ENCODE data around the gene AK1.

AK1 gene

GRCh38 chr9:127910613-127911205 is 33.2 kb upstream of the AK1 start:
- in situ Hi-C loops (cut with MboI; ENCODE audit: low sequenced_read_pairs) = loop anchor here (25.0 kb wide), 2 partner anchors 398 to 698 kb away; no protein-coding TSS in a partner anchor

- in situ Hi-C loops (cut with MboI; ENCODE audit: low sequenced_read_pairs) = loop anchor here (25.0 kb wide), 2 partner anchors 398 to 698 kb away; no protein-coding TSS in a partner anchor
These were observed 32.4 kb upstream of the AK1 start for GRCh38 chr9:127909839-127910273.

DNA sequence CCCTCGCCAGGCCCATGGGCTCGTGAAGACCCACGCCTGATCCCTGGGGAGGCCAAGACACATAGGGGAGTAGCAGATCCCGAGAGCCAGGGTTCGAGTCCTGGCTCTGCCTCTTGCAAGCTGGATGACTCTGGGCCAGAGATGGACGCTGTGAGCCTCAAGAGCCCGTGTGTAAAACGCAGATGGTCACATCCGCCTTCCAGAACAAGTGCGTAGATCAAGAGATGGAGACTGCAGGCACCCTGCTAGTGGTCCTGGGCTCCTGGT is 31.1 kb upstream of the AK1 start:
- in situ Hi-C loops (cut with MboI; ENCODE audit: low sequenced_read_pairs) = loop anchor here (25.0 kb wide), 2 partner anchors 396 to 696 kb away; no protein-coding TSS in a partner anchor

DNA sequence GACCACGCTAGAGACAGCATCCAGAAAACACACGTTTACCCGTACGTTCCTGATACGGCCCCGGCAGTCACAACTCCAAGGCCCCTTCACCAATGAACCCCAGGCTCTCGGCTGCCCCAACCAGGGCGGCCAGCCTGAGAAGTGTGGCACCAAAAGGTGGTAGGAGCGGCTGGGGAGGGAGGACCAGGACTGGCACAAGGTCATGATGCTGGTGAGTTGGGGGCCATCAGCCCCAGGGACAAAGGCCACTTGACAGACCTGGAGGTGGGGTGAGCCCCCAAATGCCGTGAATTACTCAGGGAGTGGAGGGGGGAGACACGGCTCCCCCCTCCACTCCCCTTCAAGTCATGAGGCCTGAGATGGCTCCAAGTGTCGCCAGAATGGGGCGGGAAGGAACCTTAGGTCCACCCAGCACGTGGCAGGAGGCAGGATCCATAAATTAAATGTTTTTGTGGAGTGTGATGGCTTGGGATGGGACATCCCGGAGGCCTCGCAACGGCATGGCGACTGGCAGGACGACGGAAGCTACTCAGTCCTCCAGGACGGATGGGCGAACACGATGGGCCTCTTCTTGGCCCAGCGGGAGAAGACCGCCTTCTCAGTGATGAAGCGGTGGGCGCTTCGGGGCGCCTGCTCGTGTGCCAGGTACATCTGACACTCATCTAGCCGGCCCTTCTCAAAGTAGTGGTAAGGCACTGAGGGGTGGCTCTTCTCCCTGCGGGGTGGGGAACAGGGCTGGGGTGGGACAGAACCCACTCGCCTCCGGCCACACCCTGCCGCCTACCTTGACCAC is 30.6 kb upstream of the AK1 start:
- in situ Hi-C loops (cut with MboI; ENCODE audit: low sequenced_read_pairs) = loop anchor here (25.0 kb wide), 2 partner anchors 396 to 696 kb away; no protein-coding TSS in a partner anchor

DNA sequence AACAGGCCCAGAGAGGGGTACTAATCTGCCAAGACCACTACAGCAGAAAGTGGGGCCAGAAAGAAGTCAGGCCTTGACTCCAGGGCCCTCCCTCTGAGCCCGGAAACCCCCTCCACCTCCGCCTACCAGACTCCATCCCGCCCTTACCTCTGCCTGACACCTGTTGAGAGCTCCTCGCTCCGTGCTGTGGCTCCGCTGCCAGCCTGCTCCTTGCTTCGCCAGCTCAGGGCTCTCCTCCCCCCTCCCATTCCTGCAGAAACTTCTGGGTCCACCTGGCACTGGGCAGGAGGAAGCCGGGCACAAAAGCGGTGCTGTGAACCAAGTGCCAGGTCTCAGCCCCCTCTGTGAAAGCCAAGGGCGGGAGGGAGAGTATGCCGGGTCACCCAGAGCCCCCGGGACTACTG is 28.3 kb upstream of the AK1 start:
- in situ Hi-C loops (cut with MboI; ENCODE audit: low sequenced_read_pairs) = loop anchor here (25.0 kb wide), 2 partner anchors 393 to 693 kb away; no protein-coding TSS in a partner anchor

- in situ Hi-C loops (cut with MboI; ENCODE audit: low sequenced_read_pairs) = loop anchor here (25.0 kb wide), 2 partner anchors 393 to 693 kb away; no protein-coding TSS in a partner anchor
These were observed 27.7 kb upstream of the AK1 start for GRCh38 chr9:127905004-127905728.

DNA sequence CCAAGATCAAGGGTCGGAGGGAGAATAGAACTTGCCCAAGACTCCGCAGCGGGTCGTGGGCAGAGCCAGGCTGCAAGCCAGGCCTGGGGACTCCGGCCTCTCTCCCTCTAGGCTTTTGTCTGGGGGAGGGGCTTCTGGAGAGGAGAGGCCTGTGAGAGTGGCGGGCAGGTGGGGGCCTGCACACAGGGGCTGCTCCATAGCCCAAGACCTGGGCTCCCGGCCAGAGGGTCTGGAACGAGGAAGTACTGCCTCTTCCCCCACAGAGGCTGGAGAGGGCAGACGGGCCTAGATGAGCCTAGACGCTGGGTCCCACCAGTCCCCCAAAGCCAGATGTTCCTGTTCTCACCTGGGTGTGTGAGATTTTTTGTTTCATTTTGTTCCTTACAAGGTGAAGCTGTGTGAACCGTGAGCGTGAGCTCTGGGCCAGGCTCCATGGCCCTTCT is 27.1 kb upstream of the AK1 start:
- in situ Hi-C loops (cut with MboI; ENCODE audit: low sequenced_read_pairs) = loop anchor here (25.0 kb wide), 2 partner anchors 392 to 692 kb away; no protein-coding TSS in a partner anchor

DNA sequence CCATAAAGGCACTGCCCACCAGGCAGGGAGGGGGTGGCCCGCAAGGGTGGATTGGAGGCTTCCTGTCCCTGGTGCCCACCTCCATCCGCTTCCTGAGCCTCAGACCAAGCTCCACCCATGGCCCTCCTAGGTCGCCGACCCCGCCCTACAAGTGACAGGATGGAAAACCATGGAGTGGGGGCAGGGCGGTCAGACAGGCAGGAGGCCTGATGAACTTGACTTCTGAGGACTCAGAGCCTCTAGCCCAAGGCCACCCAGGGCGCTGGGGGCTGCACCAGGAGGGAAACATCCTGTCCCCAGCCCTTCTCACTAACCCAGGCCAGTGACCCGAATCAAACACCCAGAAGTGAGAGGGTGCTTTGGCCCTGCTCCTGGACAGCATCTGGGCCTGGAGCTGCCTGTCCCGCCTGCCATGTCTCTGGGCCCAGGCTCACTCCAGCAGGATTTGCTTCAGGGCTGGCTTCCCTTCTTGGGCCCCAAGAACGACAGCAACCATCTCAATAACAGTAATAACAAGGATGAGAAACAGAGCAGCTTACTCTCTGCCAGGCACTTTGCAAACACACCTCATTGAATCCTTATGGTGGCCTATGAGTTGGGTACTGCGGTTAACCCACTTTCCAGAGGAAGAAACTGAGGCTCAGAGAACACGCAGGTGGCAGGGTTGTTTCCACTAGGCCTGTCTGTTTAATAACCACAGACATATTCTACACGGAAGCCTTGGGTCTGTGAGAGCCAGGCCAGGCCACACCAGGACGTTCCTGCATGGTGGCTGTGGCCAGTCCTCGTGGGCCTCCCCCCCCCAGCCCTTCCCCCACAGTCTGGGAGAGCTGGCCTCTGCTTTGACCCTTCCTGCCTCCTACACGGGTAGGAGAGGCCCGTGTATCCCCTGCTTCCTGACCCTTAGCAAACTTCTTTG is 26.3 kb upstream of the AK1 start:
- in situ Hi-C loops (cut with MboI; ENCODE audit: low sequenced_read_pairs) = loop anchor here (25.0 kb wide), 2 partner anchors 392 to 692 kb away; no protein-coding TSS in a partner anchor

DNA sequence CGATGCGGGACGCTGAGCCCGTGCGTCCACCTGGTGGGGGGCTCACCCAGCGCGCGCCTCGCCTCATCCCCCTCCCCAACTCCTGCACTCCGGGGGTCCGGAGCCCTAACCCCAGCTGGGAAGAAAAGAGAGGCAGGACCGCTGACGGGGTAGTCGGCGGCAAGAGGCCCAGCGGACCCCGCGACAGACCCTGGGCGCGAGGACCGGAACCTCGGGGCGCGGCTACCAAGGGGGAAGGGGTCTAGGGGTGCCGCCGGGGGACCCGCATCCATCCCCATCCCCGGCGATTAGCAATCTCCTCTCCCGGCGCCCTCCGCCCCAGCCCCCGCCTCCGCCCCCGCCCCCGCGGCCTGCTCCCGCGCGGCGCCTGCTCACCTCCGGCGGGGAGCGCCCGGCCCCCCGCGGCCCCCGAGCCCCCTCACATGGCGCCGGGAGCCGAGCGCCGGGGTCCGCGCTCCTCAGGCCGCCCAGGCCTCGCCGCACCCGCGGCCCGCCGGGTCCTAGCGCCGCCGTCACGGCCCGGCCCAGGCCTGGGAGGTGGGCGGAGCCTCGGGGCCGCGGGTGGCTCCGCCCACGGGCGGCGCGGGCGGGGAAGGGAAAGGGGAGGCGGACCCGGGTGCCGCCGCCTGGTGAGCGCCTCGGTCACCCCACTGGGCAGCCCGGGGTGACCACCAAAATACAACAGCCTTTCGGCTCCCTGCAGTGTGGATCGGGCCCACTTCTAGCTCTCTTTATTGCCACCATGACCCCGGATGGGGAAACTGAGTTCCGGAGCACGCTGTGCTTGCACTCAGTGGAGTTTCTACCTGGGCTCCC is 21.9 kb upstream of the AK1 start, which contains the start of gene ST6GALNAC6:
ST6GALNAC6 (minus strand) TSS at position 476 of the 816 bp plus-strand sequence. CDS start 1,622 bp downstream, outside the sequence.
- in situ Hi-C loops (cut with MboI; ENCODE audit: low sequenced_read_pairs) = no loop called here

DNA sequence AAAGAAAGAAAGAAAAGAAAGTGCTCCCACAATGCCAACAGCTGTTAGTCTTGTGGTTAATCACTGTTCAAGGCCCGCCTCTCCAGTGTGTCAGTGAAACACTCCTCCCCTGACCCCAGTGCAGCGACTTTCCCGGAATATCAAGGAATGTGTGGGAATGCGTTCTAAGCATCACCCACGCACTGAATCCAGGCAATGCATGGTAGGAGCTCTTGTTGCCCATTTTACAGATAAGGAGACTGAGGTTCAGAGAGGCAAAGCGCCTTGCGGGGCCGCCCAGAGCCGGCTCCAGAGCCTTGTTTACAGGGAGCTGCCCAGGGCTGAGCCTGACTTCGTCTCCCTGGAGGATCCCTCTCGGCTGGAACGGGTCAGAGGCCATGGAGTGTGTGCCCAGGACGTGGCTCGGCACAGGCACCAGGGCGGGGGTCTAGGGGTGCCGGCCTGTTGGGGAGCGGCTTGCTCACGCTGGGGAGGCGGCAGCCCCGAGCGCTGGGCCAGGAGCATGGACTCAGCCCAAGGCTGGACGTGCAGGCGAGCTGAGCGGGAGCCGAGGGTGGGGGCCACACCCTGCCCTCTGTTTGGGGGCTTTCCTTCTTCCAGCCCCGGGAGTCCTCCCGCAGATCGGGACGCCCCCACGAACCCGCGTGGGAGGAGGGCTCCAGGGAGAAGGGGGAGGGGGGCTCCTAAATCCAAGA is 21.1 kb upstream of the AK1 start:
- in situ Hi-C loops (cut with MboI; ENCODE audit: low sequenced_read_pairs) = no loop called here

DNA sequence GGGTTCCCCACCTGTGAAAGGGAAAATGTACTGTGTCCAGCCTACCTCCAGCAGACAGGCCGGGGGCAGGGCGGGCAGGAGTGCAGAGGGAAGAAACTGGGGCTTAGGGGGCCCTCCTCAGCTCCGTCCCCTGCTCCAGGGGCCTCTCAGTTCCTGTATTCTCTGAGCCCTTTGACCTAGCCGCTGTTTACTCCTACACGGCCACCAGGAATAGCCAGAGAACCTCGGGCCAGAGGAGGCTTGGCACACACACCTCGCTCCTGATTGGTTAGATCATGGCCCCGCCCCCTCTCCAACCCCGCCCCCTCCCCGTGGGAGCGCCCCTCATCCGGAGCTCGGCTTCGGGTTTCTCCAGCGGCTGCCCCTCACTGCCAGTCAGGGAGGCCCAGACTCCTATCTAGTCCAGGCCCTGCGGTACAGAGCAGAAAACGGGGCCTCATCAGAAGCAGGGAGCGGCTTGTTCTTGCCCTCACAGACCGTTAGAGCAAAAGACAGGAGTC is 19.8 kb upstream of the AK1 start:
- in situ Hi-C loops (cut with MboI; ENCODE audit: low sequenced_read_pairs) = no loop called here

GRCh38 chr9:127896395-127897192 is 19.1 kb upstream of the AK1 start:
- in situ Hi-C loops (cut with MboI; ENCODE audit: low sequenced_read_pairs) = no loop called here

GRCh38 chr9:127895811-127896210 is 18.3 kb upstream of the AK1 start:
- in situ Hi-C loops (cut with MboI; ENCODE audit: low sequenced_read_pairs) = no loop called here

DNA sequence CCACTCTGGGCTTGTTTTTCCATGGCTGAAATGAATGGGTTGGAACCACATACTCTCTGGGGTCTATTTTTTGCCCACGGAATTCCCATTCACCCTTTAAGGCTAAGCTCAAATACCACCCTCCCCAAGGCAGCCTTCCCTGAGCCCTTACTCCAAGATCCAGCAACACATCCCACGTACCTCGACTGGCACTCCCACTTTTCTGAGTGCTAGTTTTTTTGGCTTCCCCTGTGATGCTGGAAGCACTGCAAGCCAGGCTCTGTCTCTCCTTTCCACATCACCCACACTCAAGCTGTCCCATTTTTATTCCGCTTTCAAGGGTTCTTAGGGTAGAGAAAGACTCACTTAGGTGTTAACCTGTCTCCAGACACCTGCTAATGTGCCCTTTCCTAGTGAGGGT is 15.9 kb upstream of the AK1 start:
- in situ Hi-C loops (cut with MboI; ENCODE audit: low sequenced_read_pairs) = no loop called here

- in situ Hi-C loops (cut with MboI; ENCODE audit: low sequenced_read_pairs) = no loop called here
These were observed 15.4 kb upstream of the AK1 start for GRCh38 chr9:127892831-127893230.

GRCh38 chr9:127890053-127890452 is 12.6 kb upstream of the AK1 start:
- in situ Hi-C loops (cut with MboI; ENCODE audit: low sequenced_read_pairs) = no loop called here

- in situ Hi-C loops (cut with MboI; ENCODE audit: low sequenced_read_pairs) = no loop called here
These were observed 10.3 kb upstream of the AK1 start for GRCh38 chr9:127887792-127888191.

Measured in HL-60/S4 treated with retinoic acid at 250 ng/mL for 4 days and 3 days (cell line).